Measurements from ENCODE around the gene CHST11. TPM values are rescaled to one million over a fixed set of nuclear protein-coding genes. Genes with fewer than 3 reads are reported as not detected.

The CHST11 gene
- total RNA-seq, 8 experiments from 2014 or later, result 9.3 to 36.8 (median 12.9) TPM

GRCh38 chr12:104693493-104693892 is 236.7 kb downstream of the CHST11 start:
- no peak overlapping the region for H3K4me3 ChIP-seq
- in situ Hi-C loops (cut with MboI; ENCODE audit: low pct_unique_long_range_greater_than_20kb in 2 of 9, low sequenced_read_pairs in 9 of 9, unreplicated experiment in 9 of 9), result no loop called here
- WGBS, 10 experiments, result 83 to 100% (median 96%) methylated on average over 1 to 3 of the region's 3 CpGs; no CpG with 5 or more reads in 2 of the 10 experiments
- H3K27ac ChIP-seq, result no peak overlapping the region
- H3K4me1 ChIP-seq (replicated peaks in 1 of 2), result peaks cover 5 to 15% of the 10 kb centered on the region in 2 donors
- no peak for ATAC-seq (replicated peaks in 6 of 8)

- Histone ChIP-seq H3K4me1 (replicated peaks in 1 of 2) (peaks cover 5 to 12% of the 10 kb centered on the region in 2 donors), H3K4me3 (no peak overlapping the region), H3K27ac (no peak overlapping the region)
- 54 to 100% (median 76%) methylated on average over 1 to 3 of the region's 4 CpGs; no CpG with 5 or more reads in 3 of the 10 experiments for WGBS, 10 experiments
- in situ Hi-C loops (cut with MboI; ENCODE audit: low pct_unique_long_range_greater_than_20kb in 2 of 9, low sequenced_read_pairs in 9 of 9, unreplicated experiment in 9 of 9), result no loop called here
- ATAC-seq (replicated peaks in 6 of 8), result no peak
These were observed 237.4 kb downstream of the CHST11 start for GRCh38 chr12:104694161-104694560.

- Histone ChIP-seq H3K4me1 (replicated peaks in 1 of 2) (peaks cover 2 to 7% of the 10 kb centered on the region in 2 donors), H3K4me3 (no peak overlapping the region), H3K27ac (no peak overlapping the region)
- ATAC-seq (replicated peaks in 6 of 8), result no peak
- in situ Hi-C loops (cut with MboI; ENCODE audit: low pct_unique_long_range_greater_than_20kb in 2 of 9, low sequenced_read_pairs in 9 of 9, unreplicated experiment in 9 of 9), result no loop called here
- 40 to 90% (median 70%) methylated on average over 2 to 6 of the region's 7 CpGs; no CpG with 5 or more reads in 2 of the 10 experiments for whole genome bisulfite sequencing, 10 experiments
These were observed 238.0 kb downstream of the CHST11 start for GRCh38 chr12:104694711-104695110.

- Histone ChIP-seq H3K4me1 (replicated peaks in 1 of 2) (no peaks in the 10 kb centered on the region), H3K27ac (peak overlapping the region in 1 of 2 donors; percentile 25), H3K4me3 (no peak overlapping the region)
- 22 to 92% (median 66%) methylated on average over 2 to 8 of the region's 12 CpGs; no CpG with 5 or more reads in 2 of the 10 experiments for WGBS, 10 experiments
- ATAC-seq (replicated peaks in 6 of 8), result peak in 3 of 8 experiments; percentile 17 to 87 (median 58)
- in situ Hi-C loops (cut with MboI; ENCODE audit: low pct_unique_long_range_greater_than_20kb in 2 of 9, low sequenced_read_pairs in 9 of 9, unreplicated experiment in 9 of 9), result no loop called here
These were observed 238.9 kb downstream of the CHST11 start for GRCh38 chr12:104695453-104696148.

- 20 to 100% (median 93%) methylated on average over 1 to 6 of the region's 7 CpGs; no CpG with 5 or more reads in 1 of the 10 experiments for WGBS, 10 experiments
- in situ Hi-C loops (cut with MboI; ENCODE audit: low pct_unique_long_range_greater_than_20kb in 2 of 9, low sequenced_read_pairs in 9 of 9, unreplicated experiment in 9 of 9), result no loop called here
- no peak for ATAC-seq (replicated peaks in 6 of 8)
These were observed 240.4 kb downstream of the CHST11 start for GRCh38 chr12:104697186-104697585.

GRCh38 chr12:104698871-104699270 is 242.1 kb downstream of the CHST11 start:
- Histone ChIP-seq H3K4me3 (no peak overlapping the region), H3K27ac (no peak overlapping the region), H3K4me1 (replicated peaks in 1 of 2) (peaks cover 5 to 7% of the 10 kb centered on the region in 2 donors)
- 34 to 93% (median 72%) methylated on average over 1 to 3 of the region's 3 CpGs; no CpG with 5 or more reads in 1 of the 10 experiments for WGBS, 10 experiments
- in situ Hi-C loops (cut with MboI; ENCODE audit: low pct_unique_long_range_greater_than_20kb in 2 of 9, low sequenced_read_pairs in 9 of 9, unreplicated experiment in 9 of 9), result no loop called here
- peak in 2 of 8 experiments; percentile 22 to 33 for ATAC-seq (replicated peaks in 6 of 8)

More at GRCh38 chr12:104697186-104697585, 240.4 kb downstream of the CHST11 start:
- Histone ChIP-seq H3K4me3 (no peak overlapping the region), H3K4me1 (replicated peaks in 1 of 2) (no peaks in the 10 kb centered on the region), H3K27ac (no peak overlapping the region)

- Histone ChIP-seq H3K27ac (no peak overlapping the region), H3K4me1 (replicated peaks in 1 of 2) (peaks cover 9 to 12% of the 10 kb centered on the region in 2 donors), H3K4me3 (no peak overlapping the region)
- peak in 2 of 8 experiments; percentile 23 to 27 for ATAC-seq (replicated peaks in 6 of 8)
- 14 to 100% (median 87%) methylated on average over 1 to 5 of the region's 5 CpGs; no CpG with 5 or more reads in 2 of the 10 experiments for WGBS, 10 experiments
- in situ Hi-C loops (cut with MboI; ENCODE audit: low pct_unique_long_range_greater_than_20kb in 2 of 9, low sequenced_read_pairs in 9 of 9, unreplicated experiment in 9 of 9), result loop anchor here in 1 of 9 experiments (25.0 kb wide), 1 partner anchor 312 kb away; no protein-coding TSS in a partner anchor
These were observed 242.9 kb downstream of the CHST11 start for GRCh38 chr12:104699489-104700190.

- H3K4me1 ChIP-seq (replicated peaks in 1 of 2), result peaks cover 9 to 14% of the 10 kb centered on the region in 2 donors
- H3K27ac ChIP-seq, result no peak overlapping the region
- no peak overlapping the region for H3K4me3 ChIP-seq
- in situ Hi-C loops (cut with MboI; ENCODE audit: low pct_unique_long_range_greater_than_20kb in 2 of 9, low sequenced_read_pairs in 9 of 9, unreplicated experiment in 9 of 9), result loop anchor here in 1 of 9 experiments (25.0 kb wide), 1 partner anchor 313 kb away; no protein-coding TSS in a partner anchor
- 88 to 100% (median 100%) methylated on average over 1 of the region's 1 CpG; no CpG with 5 or more reads in 4 of the 10 experiments for WGBS, 10 experiments
- ATAC-seq (replicated peaks in 6 of 8), result no peak
These were observed 243.6 kb downstream of the CHST11 start for GRCh38 chr12:104700324-104700723.

- no peak overlapping the region for H3K4me3 ChIP-seq
- 0 to 100% (median 89%) methylated on average over 1 to 7 of the region's 7 CpGs; no CpG with 5 or more reads in 5 of the 10 experiments for WGBS, 10 experiments
- in situ Hi-C loops (cut with MboI; ENCODE audit: low pct_unique_long_range_greater_than_20kb in 2 of 9, low sequenced_read_pairs in 9 of 9, unreplicated experiment in 9 of 9), result loop anchor here in 1 of 9 experiments (25.0 kb wide), 1 partner anchor 314 kb away; no protein-coding TSS in a partner anchor
- peaks cover 9 to 14% of the 10 kb centered on the region in 2 donors for H3K4me1 ChIP-seq (replicated peaks in 1 of 2)
- ATAC-seq (replicated peaks in 6 of 8), result no peak
- no peak overlapping the region for H3K27ac ChIP-seq
These were observed 244.6 kb downstream of the CHST11 start for GRCh38 chr12:104701301-104701700.

GRCh38 chr12:104701756-104702155 is 245.0 kb downstream of the CHST11 start:
- ATAC-seq (replicated peaks in 6 of 8), result no peak

GRCh38 chr12:104702565-104703139 is 245.9 kb downstream of the CHST11 start:
- 7 to 100% (median 32%) methylated on average over 2 to 14 of the region's 21 CpGs; no CpG with 5 or more reads in 5 of the 10 experiments for WGBS, 10 experiments
- Histone ChIP-seq H3K4me1 (replicated peaks in 1 of 2) (peaks cover 9 to 14% of the 10 kb centered on the region in 2 donors), H3K4me3 (no peak overlapping the region), H3K27ac (no peak overlapping the region)
- in situ Hi-C loops (cut with MboI; ENCODE audit: low pct_unique_long_range_greater_than_20kb in 2 of 9, low sequenced_read_pairs in 9 of 9, unreplicated experiment in 9 of 9), result loop anchor here in 1 of 9 experiments (25.0 kb wide), 1 partner anchor 315 kb away; no protein-coding TSS in a partner anchor
- peak in 7 of 8 experiments; percentile 39 to 70 (median 52) for ATAC-seq (replicated peaks in 6 of 8)

More at GRCh38 chr12:104701756-104702155, 245.0 kb downstream of the CHST11 start:
- 100% methylated on average over 1 to 2 of the region's 3 CpGs; no CpG with 5 or more reads in 7 of the 10 experiments for WGBS, 10 experiments
- in situ Hi-C loops (cut with MboI; ENCODE audit: low pct_unique_long_range_greater_than_20kb in 2 of 9, low sequenced_read_pairs in 9 of 9, unreplicated experiment in 9 of 9), result loop anchor here in 1 of 9 experiments (25.0 kb wide), 1 partner anchor 314 kb away; no protein-coding TSS in a partner anchor
- no peak overlapping the region for H3K27ac ChIP-seq
- H3K4me1 ChIP-seq (replicated peaks in 1 of 2), result peaks cover 9 to 14% of the 10 kb centered on the region in 2 donors
- no peak overlapping the region for H3K4me3 ChIP-seq

GRCh38 chr12:104703372-104703771 is 246.6 kb downstream of the CHST11 start:
- in situ Hi-C loops (cut with MboI; ENCODE audit: low pct_unique_long_range_greater_than_20kb in 2 of 9, low sequenced_read_pairs in 9 of 9, unreplicated experiment in 9 of 9), result loop anchor here in 1 of 9 experiments (25.0 kb wide), 1 partner anchor 316 kb away; no protein-coding TSS in a partner anchor
- Histone ChIP-seq H3K4me1 (replicated peaks in 1 of 2) (peaks cover 9 to 14% of the 10 kb centered on the region in 2 donors), H3K4me3 (no peak overlapping the region), H3K27ac (no peak overlapping the region)
- WGBS, 10 experiments, result 70 to 100% (median 92%) methylated on average over 2 to 4 of the region's 8 CpGs; no CpG with 5 or more reads in 6 of the 10 experiments
- ATAC-seq (replicated peaks in 6 of 8), result no peak
